NK-92 (cell line): ENCODE measurements around the gene SLC7A9.
"Not testable (repeated sequence)": the region's sequence is repeated elsewhere in the genome, so short reads cannot be mapped to it uniquely, and the experiment has no call there.

ENCODE experiments used
- DNase-seq: peaks from one replicate; lab custom pipeline; 2025; ENCODE audit not compliant: unreplicated experiment; lab: John Stamatoyannopoulos, UW

The SLC7A9 gene

DNA sequence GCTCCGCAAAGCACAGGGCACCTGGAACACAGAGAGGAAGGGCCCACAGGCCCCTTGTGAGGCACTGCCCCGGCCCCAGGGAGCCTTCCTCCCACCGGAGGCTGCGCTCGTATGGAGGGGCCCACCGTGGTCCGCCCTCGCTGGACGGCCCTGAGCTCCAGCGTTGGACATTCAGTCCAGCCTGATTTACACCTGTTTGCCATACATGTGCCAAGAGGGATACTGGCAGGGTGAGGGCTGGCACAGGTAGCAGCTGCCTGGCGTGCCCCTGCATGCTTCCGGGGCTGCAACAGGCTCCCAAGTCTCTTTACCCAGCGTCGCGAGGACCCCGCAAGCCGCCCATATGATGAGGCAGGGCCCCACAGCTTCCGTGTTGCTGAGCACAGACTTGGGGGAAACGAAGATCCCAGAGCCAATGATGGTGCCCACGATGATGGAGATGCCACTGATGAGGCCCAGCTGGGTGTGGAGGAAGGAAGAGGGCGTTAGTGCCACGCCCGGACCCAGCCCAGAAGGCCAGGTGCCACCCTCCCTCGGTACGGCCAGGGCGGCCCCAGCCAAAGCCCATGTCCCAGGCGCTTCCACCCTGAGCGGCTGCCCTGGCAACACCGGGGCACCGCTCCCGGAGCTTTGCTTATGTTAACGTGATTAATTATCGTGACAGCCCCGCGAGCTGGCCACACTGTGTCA, 5.1 kb downstream of the SLC7A9 start:
- DNase-seq = no peak

GRCh38 chr19:32863841-32864240, 5.7 kb downstream of the SLC7A9 start:
- no peak for DNase-seq

DNA sequence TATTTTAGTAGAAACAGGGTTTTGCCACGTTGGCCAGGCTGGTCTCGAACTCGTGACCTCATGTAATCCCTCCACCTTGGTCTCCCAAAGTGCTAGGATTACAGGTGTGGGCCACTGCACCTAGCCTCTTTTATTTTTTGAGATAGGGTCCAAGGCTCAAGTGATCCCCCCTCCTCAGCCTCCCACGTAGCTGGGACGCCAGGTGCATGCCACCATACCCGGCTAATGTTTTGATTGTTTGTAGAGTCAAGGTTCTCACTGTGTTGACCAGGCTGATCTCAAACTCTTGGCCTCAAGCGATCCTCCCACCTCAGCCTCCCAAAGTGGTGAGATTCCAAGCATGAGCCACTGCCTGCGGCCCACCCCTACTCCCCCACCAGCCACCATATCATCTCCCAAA, 6.3 kb downstream of the SLC7A9 start:
- no peak for DNase-seq

DNA sequence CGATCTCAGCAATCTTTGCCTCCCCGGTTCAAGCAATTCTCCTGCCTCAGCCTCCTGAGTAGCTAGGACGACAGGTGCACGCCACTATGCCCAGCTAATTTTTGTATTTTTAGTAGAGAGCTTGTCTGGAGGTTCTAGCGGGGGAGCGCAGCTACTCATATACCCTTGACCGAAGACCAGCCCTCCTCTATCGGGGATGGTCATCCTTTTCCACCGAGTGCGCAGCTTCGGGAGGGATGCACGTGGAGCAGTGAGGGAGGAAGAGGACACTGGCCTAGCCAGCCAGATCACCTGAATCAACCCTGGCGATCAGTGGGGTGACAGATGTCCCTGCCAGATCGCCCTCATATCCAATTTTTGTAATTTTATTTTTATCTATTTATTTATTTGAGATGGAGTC, 6.8 kb downstream of the SLC7A9 start:
- no peak for DNase-seq

- no peak for DNase-seq
Measured at GRCh38 chr19:32862173-32862572, 7.4 kb downstream of the SLC7A9 start.

DNA sequence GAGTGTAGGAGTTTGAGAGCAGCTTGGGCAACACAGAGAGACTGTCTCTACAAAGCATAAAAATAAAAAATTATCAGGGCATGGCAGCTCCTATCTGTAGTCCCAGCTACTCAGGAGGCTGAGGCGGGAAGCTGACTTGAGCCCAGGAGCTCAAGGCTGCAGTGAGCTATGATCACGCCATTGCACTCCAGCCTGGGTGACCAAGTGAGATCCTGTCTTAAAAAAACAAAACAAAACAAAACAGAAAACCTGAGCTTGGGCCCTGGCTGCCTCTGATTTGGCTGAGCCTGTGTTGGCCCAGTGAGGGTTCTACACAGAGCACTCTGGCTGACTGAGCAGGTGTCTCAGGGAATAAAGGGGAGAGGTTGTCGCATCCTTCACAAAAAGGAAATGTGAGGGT, 8.0 kb downstream of the SLC7A9 start:
- DNase-seq = no peak

DNA sequence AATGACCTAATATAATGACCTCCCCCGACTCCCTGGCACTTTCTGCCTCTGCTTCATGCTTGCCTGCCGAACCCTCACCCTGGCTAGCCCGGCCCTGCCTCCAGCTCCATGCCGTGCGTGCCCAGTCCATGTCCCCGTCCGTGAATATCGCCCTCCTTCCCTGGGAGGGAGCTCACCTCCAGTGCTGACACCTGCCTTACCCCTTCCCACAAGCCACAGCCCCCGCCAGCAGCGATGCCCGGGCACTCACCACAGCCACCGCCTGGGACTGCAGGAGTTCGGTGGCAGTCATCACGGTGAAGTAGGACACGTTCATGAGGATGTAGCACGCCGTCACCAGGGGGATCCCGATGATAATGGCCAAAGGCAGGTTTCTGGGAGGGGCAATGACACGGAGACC, 10.0 kb downstream of the SLC7A9 start:
- no peak for DNase-seq

DNA sequence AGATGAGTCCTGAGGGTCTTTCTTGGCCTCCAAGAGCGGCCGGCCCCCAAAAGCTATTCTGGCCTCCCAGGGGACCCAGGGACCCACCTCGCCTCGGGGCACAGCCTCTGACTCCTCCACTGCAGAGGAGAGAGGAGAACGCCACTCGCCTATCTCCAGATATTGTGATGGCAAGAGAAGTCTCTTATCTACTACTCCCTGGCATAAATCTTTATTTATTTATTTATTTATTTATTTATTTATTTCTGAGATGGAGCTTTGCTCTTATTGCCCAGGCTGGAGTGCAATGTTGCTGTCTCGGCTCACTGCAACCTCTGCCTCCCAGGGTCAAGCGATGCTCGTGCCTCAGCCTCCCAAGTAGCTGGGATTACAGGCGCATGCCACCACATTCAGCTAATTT, 11.0 kb downstream of the SLC7A9 start:
- DNase-seq = no peak

DNA sequence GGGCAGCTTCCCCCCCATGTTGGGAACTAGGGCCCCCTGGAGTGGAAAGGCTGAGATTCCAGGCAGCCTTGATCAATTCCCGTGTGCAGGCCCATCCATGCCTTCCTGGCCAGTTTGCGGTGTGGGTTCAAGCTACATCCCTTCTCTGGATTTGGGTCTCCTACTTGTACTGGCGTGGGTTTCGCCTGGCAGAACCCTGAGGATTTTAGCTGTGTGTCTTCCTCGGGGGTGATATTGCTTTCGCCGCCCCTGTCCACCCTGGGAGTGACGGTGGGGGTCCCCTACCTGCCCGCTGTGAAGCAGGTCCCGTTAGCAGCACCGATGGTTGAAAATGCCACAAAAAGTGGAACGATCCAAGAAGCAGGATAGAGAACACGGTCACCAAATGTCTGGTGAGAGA, 11.4 kb downstream of the SLC7A9 start:
- no peak for DNase-seq

GRCh38 chr19:32857584-32857983, 12.0 kb downstream of the SLC7A9 start:
- no peak for DNase-seq

DNA sequence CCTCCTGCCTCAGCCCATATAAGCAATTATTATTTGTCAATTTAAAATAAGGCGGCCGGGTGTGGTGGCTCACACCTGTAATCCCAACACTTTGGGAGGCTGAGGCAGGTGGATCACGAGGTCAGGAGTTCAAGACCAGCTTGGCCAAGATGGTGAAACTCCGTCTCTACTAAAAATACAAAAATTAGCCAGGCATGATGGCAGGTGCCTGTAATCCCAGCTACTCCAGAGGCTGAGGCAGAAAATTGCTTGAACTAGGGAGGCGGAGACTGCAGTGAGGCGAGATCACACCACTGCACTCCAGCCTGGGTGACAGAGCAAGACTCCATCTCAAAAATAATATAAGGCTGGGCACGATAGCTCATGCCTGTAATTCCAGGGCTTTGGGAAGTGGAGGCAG, 12.7 kb downstream of the SLC7A9 start:
- not testable (repeated sequence) for DNase-seq

- no peak for DNase-seq
Measured at GRCh38 chr19:32852216-32852615, 17.4 kb downstream of the SLC7A9 start.

GRCh38 chr19:32848035-32848434, 21.5 kb downstream of the SLC7A9 start:
- not testable (repeated sequence) for DNase-seq

- DNase-seq = no peak
Measured at GRCh38 chr19:32843716-32844245, 25.8 kb downstream of the SLC7A9 start.

DNA sequence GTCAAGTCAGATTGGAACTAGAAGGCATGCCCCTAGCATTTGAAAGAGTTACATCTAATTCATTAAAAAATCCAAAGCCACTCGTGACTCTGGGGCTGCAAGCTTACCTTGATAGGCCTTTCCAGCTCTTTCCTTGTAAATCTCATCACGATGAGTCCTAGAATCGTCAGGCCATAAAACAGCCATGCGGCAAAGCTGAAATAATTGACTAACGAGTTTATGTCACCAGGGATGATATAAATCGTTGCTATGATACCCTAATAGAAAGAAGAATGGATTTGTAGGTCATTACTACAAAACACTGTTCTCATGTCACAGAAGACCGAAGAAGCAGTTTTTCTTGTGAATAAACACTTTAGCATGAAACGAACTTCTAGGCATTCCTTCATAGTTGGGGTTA, 27.5 kb downstream of the SLC7A9 start:
- no peak for DNase-seq

GRCh38 chr19:32837531-32837930, 32.0 kb downstream of the SLC7A9 start:
- DNase-seq = no peak

GRCh38 chr19:32833388-32833787, 36.2 kb downstream of the SLC7A9 start:
- not testable (repeated sequence) for DNase-seq

GRCh38 chr19:32832825-32833224, 36.7 kb downstream of the SLC7A9 start:
- not testable (repeated sequence) for DNase-seq

DNA sequence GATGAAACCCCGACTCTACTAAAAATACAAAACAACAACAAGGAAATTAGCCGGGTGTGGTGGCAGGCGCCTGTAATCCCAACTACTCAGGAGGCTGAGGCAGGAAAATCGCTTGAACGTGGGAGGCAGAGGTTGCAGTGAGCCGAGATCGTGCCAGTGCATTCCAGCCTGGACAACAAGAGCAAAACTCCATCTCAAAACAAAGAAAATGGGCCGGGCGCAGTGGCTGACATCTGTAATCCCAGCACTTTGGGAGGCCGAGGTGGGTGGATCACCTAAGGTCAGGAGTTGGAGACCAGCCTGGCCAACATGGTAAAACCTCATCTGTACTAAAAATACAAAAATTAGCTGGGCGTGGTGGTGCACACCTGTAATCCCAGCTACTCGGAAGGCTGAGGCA, 37.5 kb downstream of the SLC7A9 start:
- DNase-seq = not testable (repeated sequence)

DNA sequence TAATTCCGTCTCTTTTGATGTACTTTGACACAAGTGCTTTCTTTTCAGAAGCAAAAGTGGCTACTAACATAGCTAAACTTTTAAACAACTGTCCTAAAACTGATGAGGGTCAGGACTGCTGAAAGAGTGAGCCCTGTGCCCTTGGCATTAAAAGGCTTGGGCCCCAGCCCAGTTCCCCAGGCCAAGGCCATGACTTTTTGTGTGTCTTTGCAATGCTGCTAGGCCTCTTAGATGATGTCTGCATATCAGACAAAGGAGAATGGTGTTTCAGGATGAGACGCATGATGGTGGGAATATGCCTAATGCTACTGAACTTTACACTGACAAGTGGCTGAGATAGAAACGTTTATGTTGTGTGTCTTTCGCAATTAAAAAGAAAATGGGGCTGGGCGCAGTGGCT, 38.0 kb downstream of the SLC7A9 start:
- DNase-seq = no peak

GRCh38 chr19:32830231-32831014, 39.1 kb downstream of the SLC7A9 start:
- DNase-seq = no peak

DNA sequence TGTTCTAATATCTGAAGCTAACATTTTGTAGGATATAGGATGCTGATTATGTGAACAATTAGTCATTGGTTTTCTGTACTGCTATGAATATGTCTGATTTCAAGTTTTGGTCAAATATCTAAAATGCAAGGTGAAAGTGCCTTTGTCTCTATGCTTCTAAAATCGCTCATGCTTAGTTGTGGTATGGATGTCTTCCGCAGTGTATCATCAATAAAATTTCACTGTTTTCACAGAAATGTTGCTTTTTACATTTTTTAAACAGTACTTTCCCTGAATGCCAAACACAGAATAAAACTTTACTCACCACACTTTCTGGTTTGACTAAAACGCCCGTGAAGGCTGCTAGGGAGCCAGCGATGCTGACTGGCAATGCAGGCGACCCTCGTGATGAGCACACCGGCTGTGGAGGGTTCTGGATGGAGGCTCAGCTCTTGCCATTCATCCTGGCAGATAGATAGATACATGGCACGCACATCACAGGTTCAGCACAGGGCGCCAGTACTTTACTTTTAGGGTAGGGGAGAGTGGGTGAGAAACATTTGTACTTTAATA, 40.1 kb downstream of the SLC7A9 start:
- DNase-seq = no peak
